ENCODE results near the gene NBAS.
"Not testable (repeated sequence)": the region's sequence is repeated elsewhere in the genome, so short reads cannot be mapped to it uniquely, and the experiment has no call there.

The NBAS gene

DNA sequence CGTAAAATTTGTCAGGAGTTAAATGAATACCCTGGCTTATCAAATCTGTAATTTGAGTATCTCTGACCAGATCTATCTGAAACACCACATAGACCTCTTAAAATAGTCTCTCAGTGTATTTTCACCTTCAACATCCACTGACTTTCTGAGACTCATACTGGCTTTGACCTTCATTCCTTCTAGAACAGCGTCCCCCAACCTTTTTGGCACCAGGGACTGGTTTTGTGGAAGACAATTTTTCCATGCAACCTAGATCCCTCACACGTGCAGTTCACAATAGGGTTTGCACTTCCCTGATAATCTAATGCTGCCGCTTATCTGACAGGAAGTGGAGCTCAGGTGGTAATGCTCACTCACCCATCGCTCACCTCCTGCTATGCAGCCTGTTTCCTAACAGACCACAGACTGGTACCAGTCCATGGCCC lies 3.2 kb downstream of the NBAS start:
- no peak for FAIRE-seq

DNA sequence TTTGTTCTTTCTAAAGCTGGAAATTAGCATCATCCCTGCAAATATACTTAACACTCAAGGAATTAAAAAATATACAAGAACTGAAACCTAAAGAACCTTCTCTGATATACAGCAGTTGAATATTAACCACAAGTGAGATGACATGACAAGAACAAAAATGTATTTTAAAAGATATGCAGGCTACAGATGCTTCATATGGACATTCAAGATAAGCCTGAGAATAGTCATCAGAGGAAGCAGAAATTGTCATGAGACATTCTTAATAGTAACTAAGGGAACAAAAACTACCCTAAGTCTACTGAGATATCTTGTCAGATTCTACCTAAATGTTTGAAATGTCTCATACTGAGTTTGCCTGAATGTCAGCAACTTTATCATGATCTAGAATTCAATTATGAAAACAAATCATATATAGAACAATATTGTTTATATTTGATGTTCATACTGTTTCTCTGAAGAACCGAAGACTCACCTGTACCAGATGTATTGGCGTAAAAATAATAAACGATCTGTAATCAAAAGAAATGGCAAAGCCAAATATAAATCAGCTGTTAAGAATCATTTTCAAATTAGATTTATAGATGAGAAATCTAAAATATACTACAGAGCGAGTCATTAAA lies 4.7 kb downstream of the NBAS start:
- FAIRE-seq = no peak

DNA sequence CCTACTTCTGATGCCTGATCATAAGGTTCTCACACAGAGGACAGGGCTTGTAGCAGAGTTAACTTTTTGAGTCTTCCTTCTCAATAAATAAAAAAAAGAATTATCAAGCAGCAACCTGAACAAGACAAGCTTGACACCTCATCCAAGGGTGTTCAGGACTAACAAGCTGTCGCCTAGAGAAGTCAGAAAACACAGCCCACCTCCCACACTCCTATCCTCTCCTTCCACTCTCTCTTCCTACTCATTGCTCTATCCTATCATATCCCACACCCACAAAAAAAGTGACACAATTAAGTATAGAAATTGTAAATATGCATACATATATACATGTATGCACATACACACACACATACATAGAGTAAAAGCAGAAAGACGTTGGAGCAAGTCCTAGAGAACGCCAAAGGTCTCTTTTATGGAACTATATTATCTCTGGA lies 5.4 kb downstream of the NBAS start:
- no peak for FAIRE-seq

DNA sequence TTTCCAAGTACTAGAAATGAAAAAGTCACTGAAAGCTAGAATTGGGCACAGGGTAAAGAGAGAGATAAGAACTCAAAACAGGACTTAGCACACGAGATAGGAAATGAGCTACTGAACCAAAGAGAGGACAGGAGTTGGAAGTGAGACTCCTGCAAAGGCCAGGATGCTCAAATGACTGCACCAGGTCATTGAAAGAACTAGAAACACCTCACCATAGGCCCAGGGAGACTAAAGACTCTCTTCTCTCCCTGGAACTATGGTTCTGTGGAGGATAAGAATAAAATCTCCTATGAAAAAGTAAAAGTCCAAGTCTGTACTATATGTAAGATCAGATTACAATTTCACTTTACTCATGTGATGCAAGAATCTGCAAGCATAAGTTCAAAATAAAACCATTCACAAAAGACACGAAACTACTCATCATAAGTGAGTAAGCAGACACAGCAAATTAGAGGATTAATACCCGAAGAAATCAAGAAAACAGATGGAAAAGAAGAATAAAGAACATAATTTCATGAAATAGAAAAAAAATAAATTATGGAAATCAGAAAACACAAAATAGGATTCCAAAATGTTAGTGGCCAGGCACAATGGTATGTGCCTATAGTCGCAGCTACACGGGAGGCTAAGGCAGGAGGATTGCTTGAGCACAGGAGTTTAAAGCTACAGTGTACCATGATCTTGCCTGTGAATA lies 6.5 kb downstream of the NBAS start:
- no peak for FAIRE-seq

DNA sequence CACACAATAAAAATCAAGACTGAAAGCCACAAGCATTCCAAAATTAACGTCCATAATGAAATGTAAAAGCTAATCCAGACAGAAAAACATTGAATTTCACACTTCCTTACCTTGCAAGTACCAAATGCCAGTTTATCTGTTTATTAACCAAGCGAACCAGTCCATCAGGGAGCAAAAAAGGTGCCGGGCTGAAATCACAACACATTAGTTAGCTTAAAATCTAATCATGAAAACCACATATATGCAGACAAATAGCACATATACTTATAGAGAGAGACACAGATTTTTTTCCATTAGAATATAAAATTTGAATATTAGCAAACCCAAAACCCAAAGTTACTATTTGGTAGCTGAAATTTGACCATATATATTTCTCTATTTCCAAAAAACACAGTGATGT lies 7.2 kb downstream of the NBAS start:
- no peak for FAIRE-seq

DNA sequence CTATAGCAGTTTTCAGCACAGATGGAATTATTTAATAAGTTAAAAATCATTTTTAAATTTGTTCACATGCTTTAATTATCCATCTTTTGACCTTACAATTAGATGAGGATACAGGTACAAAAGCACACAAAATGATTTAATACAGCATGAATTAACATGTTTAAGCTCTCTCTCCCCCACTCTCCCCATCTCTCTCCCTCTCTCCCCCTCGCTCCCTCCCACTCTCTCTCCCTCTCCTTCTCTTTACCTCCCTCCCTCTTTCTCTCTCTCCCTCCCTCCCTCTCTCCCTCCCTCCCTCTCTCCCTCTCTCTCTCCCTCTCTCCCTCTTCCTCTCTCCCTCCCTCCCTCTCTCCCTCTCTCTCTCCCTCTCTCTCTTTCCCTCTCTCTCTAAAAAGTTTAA lies 7.6 kb downstream of the NBAS start:
- no peak for FAIRE-seq

DNA sequence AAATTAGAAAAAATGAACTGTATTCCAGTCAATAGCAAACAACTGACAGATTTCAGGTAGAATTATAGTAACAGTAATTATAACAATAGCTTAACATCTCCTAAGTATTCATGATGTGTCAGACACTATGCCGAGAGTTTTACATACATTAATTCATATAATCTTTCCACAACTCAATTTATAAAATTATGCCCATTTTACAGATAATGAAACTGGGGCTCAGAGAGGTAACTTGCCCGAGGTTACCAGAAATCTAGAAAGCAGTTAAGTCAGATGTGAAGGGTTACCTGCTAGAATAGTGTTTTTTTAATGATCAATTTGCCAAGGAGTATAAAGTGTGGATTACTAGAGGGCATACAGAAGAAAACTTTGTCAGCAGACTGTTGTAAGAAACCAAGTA lies 12.2 kb downstream of the NBAS start:
- FAIRE-seq = no peak

DNA sequence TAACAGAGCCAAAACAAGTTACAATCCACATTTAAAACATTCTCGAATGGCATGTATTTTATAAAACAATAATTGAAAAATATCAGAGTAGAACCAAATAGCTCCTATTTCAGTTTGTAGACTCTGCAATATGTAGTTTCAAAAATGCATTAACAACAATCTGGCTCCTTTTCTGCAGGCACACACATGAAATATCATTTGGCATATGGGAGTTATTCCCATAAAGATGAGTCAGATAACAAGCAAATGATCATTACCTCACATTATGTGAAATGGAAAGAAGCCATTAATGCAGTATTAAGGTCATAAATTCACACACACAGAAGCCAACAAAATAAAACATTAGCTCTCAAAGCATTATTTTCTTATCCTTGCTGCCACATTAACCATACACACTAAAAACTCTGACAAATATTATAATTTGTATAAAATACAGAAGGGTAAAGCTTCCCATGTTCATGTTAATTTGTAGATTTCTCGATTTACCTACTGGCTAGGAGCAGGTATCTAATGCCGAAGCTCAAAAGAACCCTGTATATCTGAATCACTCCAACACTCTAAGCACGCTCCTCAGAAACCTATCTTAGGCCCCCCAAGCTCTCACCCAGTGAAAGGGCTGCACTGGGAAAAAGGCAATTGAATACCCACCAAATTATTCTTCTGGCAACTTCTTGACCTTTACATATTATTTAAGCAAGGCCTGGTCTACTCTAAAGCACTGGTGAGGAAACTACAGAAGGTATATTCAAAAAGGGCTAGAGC lies 13.8 kb downstream of the NBAS start:
- peak; percentile 92 for FAIRE-seq

DNA sequence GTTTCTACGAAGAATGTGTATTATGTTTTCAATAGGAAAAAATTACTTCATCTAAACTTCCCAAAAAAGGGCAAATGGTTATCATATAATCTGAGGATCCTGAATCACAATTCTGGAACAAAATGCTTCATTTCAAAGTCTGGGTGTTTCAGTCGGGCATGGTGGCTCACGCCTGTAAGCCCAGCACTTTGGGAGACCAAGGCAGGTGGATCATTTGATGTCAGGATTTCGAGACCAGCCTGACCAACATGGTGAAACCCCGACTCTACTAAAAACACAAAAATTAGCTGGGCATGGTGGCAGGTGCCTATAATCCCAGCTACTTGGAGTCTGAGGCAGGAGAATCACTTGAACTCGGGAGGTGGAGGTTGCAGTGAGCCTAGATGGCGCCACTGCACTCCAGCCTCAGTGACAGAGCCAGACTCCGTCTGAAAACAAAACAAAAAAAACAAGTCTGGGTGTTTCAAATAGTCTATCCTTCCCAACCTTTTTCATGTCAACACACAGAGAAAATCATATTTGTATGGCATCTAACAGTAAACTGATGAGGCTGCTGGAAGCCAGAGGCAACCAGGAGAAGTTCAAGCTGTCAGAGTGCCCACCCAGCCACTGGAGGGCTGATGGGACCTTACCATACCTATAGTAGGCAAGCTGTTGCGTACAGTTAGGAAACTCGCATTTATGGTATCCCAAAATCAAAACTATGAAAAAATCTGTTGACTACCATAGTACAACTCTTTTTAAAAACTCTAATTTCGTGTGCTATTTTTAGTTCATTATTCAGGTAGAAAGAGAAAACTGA lies 14.6 kb downstream of the NBAS start:
- FAIRE-seq = no peak

DNA sequence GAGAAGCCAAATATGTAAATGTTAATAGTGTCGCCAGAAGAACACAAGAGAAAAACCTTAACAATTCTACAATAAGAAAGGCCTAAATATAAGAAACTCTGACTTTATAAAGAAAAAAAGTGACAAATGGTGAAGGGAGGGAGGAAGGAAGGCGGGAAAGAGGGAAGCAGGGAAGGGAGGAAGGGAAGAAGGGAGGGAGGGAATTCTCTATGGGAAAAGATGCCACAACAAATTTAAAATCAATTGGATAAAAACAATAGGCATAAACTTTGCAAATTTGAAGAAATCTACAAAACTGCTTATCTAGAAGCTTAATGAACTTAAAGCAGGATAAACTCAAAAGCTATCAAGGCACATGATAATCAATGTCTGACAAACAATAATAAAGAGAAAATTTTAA lies 16.9 kb downstream of the NBAS start:
- FAIRE-seq = no peak

DNA sequence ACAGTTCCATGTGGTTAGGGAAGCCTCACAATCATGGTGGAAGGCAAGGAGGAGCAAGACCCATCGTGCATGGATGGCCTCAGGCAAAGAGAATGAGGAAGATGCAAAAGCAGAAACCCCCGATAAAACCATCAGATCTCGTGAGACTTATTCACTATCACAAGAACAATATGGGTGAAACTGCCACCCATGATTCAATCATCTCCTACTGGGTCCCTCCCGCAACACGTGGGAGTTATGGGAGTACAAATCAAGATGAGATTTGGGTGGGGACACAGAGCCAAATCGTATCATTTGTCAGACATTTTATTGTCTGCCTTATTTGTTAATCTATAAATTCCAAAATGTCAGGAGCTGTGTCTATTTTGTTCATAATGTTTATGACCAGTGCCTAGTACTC lies 17.6 kb downstream of the NBAS start:
- no peak for FAIRE-seq

DNA sequence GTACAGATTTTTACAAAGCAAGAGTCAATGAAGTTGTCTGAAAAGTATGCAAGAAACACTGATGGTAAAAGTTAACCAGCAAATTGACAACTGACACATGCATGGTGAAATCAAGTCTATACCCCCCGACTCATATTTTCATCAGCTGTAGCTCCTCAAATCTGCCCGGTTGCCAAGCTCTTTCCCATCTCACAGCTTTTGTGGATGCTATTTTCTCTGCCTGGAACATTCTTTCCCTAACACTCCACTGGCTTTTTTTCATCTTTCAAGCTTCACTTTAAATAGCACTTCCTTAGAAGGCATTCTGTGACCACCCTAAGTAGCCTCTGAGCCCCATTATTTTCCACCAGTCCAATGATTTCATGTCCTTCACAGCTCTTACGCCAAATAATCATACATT lies 18.1 kb downstream of the NBAS start:
- no peak for FAIRE-seq

DNA sequence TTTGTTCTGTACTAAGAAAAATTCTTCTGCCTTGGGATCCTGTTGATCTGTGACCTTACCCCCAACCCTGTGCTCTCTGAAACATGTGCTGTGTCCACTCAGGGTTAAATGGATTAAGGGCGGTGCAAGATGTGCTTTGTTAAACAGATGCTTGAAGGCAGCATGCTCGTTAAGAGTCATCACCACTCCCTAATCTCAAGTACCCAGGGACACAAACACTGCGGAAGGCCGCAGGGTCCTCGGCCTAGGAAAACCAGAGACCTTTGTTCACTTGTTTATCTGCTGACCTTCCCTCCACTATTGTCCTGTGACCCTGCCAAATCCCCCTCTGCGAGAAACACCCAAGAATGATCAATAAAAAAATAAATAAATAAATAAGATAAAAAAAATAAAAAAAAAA lies 18.9 kb downstream of the NBAS start:
- FAIRE-seq = not testable (repeated sequence)

DNA sequence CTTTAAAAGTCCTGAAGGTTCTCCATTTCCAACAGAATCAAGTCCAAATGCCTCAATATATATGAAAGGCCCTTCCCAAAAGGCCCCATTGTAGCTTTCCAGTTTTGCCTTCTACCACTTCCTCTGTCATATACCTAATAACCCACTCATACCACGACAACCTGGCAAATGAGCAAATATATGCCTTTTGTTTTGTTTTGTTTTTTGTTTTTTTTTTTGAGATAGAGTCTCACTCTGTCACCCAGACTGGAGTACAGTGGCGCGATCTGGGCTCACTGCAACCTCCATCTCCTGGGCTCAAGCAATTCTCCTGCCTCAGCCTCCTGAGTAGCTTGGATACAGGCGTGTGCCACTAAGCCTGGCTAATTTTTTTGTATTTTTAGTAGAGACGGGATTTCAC lies 20.6 kb downstream of the NBAS start:
- FAIRE-seq = not testable (repeated sequence)

DNA sequence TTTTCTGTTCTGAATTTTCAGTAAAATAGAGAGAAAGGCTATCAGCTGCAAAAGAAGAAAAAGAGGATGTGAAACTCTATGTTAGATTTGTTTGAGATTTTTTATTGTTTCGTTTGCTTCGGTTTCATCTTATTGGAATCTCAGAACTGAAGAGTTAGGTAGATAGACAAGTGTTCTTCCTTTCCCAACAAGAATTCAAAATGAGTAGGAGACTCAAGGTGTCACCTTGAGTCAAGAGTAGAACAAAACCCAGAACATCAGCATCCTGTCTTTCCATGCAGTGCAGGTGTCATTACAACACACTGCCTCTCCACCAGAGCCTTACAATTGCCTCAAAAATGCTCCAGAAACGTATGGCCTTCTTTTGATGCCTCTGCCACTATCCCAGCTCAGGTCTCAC lies 21.1 kb downstream of the NBAS start:
- no peak for FAIRE-seq

DNA sequence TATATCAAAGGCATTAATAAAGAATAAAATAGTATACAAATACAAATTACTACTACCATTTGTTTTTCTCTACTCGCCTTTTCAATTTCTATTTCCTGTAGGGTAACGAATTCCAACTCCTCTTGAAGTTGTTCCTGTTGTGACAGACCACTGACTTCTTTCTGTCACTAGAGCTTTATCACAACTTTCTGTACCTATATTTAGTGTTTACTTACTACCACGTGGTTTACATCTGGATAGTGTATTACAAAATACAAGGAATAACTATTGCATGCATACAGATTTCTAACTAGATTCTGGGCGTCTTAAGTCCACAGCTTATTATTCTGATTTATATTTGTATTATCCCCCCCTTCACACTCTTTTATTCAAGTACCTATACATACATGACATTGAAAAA lies 22.3 kb downstream of the NBAS start:
- no peak for FAIRE-seq

DNA sequence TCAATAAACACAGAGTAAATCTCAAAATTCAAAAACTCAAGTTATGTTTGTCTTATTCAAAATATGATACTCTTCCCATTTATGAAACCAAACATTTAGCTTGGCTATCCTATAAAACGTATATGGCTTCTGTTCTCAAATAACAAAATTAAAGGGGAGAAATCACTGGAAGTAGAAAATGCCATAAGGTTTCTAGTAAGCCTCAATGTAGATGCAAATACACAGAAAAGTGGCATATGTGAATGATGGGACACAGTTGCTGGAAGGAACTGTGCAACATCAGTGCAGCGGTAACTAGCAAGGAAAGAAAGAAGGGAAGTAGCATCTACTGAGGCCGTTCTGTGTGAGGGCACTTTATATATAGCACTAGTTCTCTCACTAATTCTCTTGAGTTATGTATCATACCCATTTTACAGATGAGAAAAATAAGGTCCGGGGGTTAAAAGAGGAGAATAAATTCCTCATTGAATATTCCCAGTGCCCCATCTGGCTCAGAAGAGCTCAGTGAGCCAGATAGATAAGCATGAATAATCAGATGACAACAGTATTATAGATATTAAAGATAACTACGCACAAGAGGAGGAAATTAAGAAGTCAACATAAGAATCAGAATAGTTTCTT lies 27.2 kb downstream of the NBAS start:
- FAIRE-seq = no peak

DNA sequence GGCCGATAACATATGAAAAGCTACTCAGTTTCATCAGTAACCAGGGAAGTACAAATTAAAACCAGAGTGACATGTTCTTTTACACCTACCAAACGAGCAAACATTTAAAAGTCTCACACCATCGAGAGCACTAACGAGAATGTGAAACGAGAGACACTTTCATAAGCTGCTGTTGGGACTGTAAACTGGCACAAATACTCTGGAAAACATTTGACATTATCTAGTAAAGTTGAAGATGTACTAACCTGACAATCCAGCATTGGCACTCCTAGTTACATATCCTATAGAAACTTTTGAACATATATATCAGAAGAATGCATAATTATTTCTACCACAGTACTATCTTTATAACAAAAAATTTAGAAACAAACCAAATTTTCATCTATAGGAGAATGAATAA lies 28.1 kb downstream of the NBAS start:
- no peak for FAIRE-seq

DNA sequence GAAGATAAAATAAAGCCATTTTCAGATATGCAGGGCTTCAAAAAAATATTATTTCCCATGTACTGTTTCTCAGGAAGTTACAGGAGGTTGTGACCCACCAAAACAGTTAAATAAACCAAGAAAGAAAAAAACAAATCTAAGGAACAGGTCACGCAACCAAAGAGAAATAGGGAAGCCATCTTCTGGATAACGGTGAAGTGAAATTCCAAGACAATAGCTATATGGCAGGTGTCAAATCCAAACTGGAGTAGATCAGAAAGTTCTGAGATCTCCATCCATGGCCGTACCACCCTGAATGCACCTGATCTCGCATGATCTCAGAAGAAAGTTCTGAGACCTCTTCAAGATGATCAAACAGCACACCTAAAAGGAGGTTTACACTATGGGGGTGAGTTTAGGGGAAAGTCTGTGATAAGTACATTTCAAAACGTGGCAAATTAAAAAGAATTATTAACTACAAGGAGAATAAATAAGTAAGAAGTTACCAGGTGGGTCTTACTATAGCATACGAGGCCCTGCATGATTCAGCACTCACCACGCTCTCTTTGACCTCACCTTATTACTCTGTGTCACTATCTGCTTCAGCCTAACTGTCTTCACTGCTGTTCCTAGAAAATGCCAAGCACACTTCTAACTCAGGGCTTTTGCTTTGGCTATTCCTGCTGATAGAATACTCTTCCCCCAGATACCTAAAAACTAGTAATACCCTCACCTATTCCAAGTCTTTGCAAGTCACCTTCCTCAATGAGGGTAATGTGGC lies 29.9 kb downstream of the NBAS start:
- no peak for FAIRE-seq

DNA sequence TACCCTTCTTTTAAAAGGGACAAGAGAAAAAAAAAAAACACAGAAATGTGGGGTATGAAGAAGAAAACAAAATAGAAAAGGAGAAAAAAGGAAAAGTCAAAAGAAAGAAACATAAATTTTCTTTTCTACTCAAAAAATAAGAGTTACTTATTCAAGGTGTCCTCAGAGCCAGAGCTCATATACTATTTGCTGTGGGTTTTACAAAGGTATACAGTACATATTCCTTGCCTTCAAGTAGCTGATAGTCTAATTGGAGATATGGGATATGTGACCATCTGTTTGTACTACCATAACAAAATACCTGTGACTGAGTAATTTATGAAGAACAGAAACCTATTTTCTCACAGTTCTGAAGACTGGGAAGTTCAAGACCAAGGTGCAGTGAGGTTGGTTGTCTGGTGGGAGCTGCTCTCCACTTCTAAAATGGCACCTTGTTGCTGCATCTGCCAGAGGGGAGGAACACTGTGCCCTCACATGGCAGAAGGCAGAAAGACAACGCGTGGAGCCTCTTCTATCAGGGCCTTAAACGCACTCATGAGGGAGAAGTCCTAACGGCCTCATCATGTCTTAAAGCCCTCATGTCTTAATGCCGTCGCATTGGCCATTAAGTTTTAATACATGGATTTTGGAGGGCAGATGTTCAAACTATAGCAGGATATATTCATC lies 33.9 kb downstream of the NBAS start:
- no peak for FAIRE-seq

DNA sequence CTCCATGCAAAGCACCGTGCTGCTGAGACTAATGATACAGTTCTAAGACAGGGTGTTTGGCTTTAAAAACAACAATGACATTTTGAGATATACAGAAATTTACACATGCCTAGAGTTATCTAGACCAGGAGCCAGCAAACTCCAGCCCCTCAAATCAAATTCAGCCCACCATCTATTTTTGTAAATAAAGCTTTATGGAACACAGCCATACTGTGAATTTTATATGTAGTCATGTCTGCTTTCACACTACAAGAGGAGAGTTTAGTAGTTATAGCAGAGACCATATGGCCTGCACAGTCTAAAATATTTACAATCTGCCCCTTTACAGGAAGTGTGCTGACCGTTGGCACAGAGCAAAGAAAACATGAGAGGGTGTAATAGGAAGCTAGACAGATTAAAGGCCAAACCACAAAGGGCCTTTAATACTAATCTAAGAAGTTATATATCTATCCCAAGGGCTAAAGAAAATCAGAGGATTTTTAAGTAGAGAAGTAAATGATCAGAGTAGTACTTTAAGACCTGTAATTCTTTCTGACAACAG lies 39.4 kb downstream of the NBAS start:
- no peak for FAIRE-seq

All from islet of Langerhans (tissue), 1 donor.